ENCODE results near the gene CHRD.

Gene CHRD

DNA sequence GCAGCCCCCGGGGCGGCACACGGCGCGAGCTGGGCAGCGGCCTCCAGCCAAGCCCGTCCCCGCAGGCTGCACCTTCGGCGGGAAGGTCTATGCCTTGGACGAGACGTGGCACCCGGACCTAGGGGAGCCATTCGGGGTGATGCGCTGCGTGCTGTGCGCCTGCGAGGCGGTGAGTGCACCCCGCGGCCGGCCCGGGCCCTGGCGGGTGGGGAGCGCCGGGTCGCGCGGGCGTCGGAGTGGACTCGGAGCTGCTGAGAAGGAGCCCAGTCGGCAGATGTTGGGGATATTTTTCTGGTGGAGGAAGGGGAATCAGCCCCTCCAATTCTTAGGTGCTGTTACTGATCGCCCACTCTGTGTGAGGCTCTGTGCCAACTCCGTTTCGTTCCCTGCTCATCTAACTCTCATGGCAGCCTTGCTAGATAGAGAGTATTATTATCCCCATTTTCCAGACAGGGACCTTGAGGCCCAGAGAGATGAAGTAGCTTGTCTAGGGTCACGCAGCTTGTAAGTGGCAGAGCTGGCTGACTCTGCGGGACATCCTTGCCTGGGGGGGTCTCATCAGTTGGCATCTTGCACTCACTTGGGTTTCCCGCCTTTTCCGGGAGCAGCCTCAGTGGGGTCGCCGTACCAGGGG is 890 bp downstream of the CHRD start:
- DNase-seq, result peak in 5 of 56 donors; percentile 12 to 35 (median 13)

DNA sequence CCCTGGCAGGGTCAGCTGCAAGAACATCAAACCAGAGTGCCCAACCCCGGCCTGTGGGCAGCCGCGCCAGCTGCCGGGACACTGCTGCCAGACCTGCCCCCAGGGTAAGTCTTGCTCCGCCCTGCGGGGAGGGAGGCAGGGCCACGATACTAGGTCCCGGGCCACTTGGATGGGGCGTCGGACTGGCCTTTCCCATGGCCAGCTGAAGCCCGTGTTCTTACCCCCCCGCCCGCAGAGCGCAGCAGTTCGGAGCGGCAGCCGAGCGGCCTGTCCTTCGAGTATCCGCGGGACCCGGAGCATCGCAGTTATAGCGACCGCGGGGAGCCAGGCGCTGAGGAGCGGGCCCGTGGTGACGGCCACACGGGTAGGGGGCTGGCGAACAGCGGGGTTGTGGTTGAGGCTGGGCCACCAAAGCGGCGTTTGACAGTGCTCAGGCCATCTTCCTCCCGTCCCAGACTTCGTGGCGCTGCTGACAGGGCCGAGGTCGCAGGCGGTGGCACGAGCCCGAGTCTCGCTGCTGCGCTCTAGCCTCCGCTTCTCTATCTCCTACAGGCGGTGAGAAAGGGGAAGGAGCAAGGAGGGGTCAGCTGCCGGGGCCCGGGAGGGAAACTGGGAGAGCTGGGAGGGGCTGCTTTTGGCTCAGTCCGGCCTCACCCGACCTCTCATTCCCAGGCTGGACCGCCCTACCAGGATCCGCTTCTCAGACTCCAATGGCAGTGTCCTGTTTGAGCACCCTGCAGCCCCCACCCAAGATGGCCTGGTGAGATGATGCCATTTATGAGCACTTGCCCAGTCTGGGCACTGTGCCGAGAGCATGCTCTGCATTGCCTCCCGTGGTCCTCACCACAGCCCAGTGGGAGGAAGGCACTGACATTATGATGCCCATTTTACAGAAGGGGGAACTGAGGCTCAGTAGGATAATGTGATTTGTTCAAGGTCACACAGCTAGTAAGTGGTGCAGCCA is 1.7 kb downstream of the CHRD start:
- no peak for DNase-seq

- no peak for DNase-seq
Observed at GRCh38 chr3:184382326-184383032, 2.6 kb downstream of the CHRD start.

GRCh38 chr3:184383033-184383740 is 3.3 kb downstream of the CHRD start:
- DNase-seq, result no peak

DNA sequence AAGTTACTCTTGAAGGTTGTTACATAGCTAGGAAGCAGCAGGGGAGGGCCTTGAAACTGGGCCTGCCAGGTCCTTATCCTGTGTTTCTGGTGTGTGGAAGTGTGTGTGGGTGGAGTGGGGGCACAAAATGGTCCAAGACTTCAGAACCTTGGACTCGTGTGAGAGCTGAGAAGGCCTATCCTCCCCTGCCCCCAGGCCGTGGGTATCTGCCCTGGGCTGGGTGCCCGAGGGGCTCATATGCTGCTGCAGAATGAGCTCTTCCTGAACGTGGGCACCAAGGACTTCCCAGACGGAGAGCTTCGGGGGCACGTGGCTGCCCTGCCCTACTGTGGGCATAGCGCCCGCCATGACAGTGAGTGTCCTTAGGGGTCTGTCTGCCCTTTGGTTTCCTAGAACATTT is 4.5 kb downstream of the CHRD start:
- no peak for DNase-seq

DNA sequence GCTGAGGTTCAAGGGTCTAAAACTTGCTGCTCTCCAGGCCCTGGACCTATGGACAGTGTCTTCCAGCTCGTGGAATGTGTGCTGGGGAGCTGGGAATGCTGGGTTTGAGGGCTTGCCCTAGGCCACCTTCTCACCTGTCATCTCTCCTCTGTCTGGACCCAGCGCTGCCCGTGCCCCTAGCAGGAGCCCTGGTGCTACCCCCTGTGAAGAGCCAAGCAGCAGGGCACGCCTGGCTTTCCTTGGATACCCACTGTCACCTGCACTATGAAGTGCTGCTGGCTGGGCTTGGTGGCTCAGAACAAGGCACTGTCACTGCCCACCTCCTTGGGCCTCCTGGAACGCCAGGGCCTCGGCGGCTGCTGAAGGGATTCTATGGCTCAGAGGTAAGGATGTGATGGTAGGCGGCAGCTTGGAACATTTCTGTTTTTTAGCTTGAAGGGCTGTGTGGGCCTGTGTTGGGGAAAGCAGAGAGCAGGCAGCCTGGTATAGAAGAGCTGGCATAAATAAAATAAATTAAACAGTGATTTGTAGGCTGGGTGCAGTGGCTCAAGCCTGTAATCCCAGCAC is 5.1 kb downstream of the CHRD start:
- DNase-seq, result peak in 10 of 56 donors; percentile 8 to 54 (median 20)

- DNase-seq, result no peak
Observed at GRCh38 chr3:184386047-184386806, 6.4 kb downstream of the CHRD start.

GRCh38 chr3:184387174-184387714 is 7.4 kb downstream of the CHRD start:
- no peak for DNase-seq

DNA sequence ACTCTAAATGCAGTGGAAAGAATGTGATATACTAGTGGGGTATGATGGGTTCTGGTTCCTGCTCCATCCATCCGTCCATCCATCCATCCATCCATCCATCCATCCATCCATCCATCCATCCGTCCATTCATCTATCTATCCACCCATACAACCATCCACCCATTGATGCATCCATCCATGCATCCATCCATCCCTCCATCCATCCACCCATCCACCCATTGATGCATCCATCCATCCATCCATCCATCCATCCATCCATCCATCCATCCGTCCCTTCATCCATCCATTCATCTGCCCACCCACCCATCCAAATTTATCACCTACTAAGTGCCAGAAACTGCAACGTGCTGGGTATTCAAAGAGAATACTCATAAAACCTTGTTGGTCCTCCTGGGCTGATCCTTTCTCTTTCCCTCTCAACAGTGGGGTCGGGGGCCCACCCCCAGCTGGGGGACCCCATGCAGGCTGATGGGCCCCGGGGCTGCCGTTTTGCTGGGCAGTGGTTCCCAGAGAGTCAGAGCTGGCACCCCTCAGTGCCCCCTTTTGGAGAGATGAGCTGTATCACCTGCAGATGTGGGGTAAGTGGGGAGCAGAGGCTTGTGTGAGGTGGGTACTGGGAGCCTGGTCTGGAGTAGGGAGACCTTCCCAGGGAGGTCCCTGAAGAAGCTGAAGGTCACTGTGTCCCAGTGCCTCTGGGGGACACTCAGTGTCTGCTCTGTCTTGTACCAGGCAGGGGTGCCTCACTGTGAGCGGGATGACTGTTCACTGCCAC is 8.5 kb downstream of the CHRD start:
- no peak for DNase-seq

- no peak for DNase-seq
Observed at GRCh38 chr3:184388936-184389230, 9.0 kb downstream of the CHRD start.

DNA sequence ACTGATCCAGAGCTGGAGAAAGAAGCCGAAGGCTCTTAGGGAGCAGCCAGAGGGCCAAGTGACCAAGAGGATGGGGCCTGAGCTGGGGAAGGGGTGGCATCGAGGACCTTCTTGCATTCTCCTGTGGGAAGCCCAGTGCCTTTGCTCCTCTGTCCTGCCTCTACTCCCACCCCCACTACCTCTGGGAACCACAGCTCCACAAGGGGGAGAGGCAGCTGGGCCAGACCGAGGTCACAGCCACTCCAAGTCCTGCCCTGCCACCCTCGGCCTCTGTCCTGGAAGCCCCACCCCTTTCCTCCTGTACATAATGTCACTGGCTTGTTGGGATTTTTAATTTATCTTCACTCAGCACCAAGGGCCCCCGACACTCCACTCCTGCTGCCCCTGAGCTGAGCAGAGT is 9.5 kb downstream of the CHRD start:
- no peak for DNase-seq

DNA sequence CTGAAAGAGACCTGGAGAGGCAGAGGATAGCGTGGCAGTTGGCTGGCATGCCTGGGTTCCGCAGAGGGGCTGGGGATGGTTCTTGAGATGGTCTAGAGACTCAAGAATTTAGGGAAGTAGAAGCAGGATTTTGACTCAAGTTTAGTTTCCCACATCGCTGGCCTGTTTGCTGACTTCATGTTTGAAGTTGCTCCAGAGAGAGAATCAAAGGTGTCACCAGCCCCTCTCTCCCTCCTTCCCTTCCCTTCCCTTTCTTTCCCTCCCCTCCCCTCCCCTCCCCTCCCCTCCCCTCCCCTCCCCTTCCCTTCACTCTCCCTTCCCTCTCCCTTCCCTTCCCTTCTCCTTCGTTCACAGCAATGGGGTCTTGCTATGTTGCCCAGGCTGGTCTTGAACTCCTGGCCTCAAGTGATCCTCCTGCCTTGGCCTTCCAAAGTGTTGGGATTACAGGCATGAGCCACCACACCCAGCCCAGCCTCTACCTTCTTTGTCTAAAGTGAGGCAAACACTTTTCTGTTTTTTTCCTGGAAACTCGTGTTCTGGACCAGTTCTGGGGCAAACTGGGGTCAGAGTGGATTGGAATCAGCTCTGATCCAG is 10.2 kb downstream of the CHRD start:
- no peak for DNase-seq

- DNase-seq, result no peak
Observed at GRCh38 chr3:184391266-184391665, 11.4 kb downstream of the CHRD start.

DNA sequence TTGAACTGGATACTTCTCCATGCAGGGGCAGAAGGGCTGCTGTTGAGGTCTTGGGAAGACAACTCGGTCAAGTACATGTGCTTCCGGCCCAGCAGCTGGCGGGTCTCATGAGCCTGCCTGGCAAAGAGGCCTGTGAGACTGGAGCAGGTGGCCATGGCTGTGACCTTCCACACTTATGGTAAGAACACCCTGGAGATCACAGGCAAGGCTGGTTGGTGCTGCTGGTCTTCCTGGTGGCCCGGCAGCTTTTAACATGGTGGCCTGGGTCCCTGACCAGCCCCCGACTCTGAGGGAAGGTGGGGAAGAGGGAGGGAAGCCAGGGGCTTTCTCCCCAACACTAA is 15.4 kb downstream of the CHRD start:
- no peak for DNase-seq

GRCh38 chr3:184399410-184399809 is 19.6 kb downstream of the CHRD start:
- DNase-seq, result peak in 3 of 56 donors; percentile 12 to 16 (median 13)

DNA sequence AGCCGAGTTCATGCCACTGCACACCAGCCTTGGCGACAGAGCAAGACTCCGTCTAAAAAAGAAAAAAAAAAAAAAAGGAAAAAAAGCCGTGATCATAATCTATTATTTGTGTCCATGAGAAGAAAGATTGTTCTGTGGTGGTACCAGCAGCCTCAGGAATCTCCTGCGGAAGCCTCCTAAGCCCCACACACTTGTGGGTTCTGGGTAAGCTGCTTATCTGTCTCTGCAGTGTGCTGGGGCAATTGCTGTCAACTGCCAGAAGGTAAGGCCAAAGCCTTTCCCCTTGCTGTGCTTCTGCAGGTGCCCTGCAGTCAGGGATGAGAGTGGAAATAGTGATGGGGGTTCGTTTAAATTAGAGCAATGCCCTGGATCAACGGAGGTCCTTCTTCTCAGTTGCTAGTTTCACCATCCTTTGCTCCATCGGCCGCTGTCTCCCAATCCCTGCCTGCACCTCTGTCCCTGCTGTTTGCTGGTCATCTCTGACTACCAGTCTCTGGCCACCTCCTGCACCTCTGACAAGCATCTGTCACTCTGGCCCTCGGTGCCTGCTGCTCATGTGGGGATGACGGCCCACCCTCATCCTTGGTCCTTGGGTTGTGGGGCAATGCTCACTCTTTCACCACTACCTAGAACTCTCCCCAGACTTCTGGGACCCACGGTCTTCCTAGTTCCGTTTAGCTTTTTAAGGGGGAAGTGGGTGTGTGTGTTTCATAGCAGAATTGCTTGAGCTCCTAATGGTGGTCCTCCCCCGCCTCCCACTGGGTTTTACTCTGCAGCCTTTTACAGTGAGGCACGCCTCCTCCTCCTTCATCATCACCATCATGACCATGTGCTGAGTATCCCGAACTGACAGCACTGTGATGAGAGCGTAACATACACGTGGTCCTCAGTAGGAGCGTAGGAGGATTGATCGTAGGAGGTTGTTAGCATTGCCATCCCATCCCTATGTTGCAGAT is 25.5 kb downstream of the CHRD start:
- DNase-seq, result peak in 7 of 56 donors; percentile 1 to 35 (median 22)

- DNase-seq, result no peak
Observed at GRCh38 chr3:184409331-184409926, 29.6 kb downstream of the CHRD start.

Measured in amygdala (tissue), 56 donors.